H1 (cell line): ENCODE data around the gene OLFML2A. TPM values are rescaled to one million over a fixed set of nuclear protein-coding genes. Genes with fewer than 3 reads are reported as not detected.

Source experiments
- CTCF ChIA-PET: fragments of 300-600 bp; sonication (Branson Sonifier 250); formaldehyde crosslinking; loops from one replicate; lab custom pipeline; 2021; ENCODE audit not compliant: partially characterized antibody; lab: Charles Lee
- POLR2A ChIA-PET: fragments of 300-600 bp; sonication (Branson Sonifier 250); formaldehyde crosslinking; loops from one replicate; lab custom pipeline; 2021; ENCODE audit warnings: inconsistent platforms; ENCODE audit not compliant: partially characterized antibody; lab: Charles Lee
- DNase-seq, 2 experiments: peaks; one replicate each; pipeline versions ENCODE4 v3.0.0 to v3.0.0-alpha.2; 2010 to 2022; ENCODE audit warnings: low spot score in 2 of 2, low read depth in 1 of 2, mixed read lengths in 1 of 2
- FAIRE-seq: peaks from 2 replicates; lab custom pipeline; 2011; peaks lifted over from hg19 to GRCh38; lab: Jason Lieb, UNC
- H2AFZ ChIP-seq: 2 replicates; pipeline ENCODE4 v1.8.1; 2012; ENCODE audit warnings: low read length, inconsistent platforms
- H2AK5ac ChIP-seq: 2 replicates; pipeline ENCODE4 v1.6.1; 2013; ENCODE audit warnings: low read depth, low read length
- H2BK120ac ChIP-seq: replicated peaks from 2 replicates; pipeline ENCODE3; 2013; ENCODE audit warnings: low read depth, low read length, inconsistent platforms
- H2BK12ac ChIP-seq: 2 replicates; pipeline ENCODE4 v1.6.1; 2013; ENCODE audit warnings: low read depth, low read length
- H2BK15ac ChIP-seq: 2 replicates; pipeline ENCODE4 v1.6.1; 2013; ENCODE audit warnings: low read length
- H2BK20ac ChIP-seq: 2 replicates; pipeline ENCODE4 v1.6.1; 2013; ENCODE audit warnings: low read length
- H2BK5ac ChIP-seq: 2 replicates; pipeline ENCODE4 v1.6.1; 2013; ENCODE audit warnings: low read depth, low read length
- H3K14ac ChIP-seq: 2 replicates; pipeline ENCODE4 v1.6.1; 2013; ENCODE audit warnings: inconsistent platforms; ENCODE audit not compliant: insufficient read length
- H3K18ac ChIP-seq: 2 replicates; pipeline ENCODE4 v1.6.1; 2013; ENCODE audit warnings: low read length; ENCODE audit errors: extremely low read depth
- H3K23ac ChIP-seq: 2 replicates; pipeline ENCODE4 v1.6.1; 2013; ENCODE audit warnings: inconsistent platforms; ENCODE audit not compliant: insufficient read length
- H3K23me2 ChIP-seq: 2 replicates; pipeline ENCODE4 v1.6.1; 2013; ENCODE audit warnings: low read depth, low read length
- H3K27ac ChIP-seq: 2 replicates; pipeline ENCODE4 v1.6.1; 2011; ENCODE audit warnings: low read depth, low read length, inconsistent platforms
- H3K27me3 ChIP-seq, 4 experiments: replicated peaks in 1 of 4; 1 replicate in 1 of 4; 2 replicates in 3 of 4; pipeline versions ENCODE4 v1.6.1 to v1.8.1; 2011 to 2013; ENCODE audit warnings: low read length in 3 of 4, mild to moderate bottlenecking in 3 of 4, inconsistent platforms in 2 of 4, mixed read lengths in 2 of 4, moderate library complexity in 1 of 4; ENCODE audit not compliant: control insufficient read depth in 3 of 4, insufficient read depth in 3 of 4; ENCODE audit errors: extremely low read depth in 1 of 4
- H3K36me3 ChIP-seq, 4 experiments: 2 replicates each; pipeline versions ENCODE4 v1.6.1 to v1.8.1; 2011 to 2013; ENCODE audit warnings: mild to moderate bottlenecking in 4 of 4, low read length in 3 of 4, moderate library complexity in 2 of 4, control low read depth in 1 of 4, inconsistent platforms in 1 of 4; ENCODE audit not compliant: insufficient read depth in 4 of 4, control insufficient read depth in 2 of 4
- H3K4ac ChIP-seq: replicated peaks from 2 replicates; pipeline ENCODE3; 2013; ENCODE audit warnings: low read length, low read depth, mixed read lengths, inconsistent platforms; ENCODE audit not compliant: insufficient read length
- H3K4me1 ChIP-seq, 4 experiments: replicated peaks in 1 of 4; 1 replicate in 1 of 4; 2 replicates in 3 of 4; pipeline versions ENCODE4 v1.6.1 to v1.8.1; 2011 to 2013; ENCODE audit warnings: low read length in 3 of 4, inconsistent platforms in 2 of 4, mixed read lengths in 1 of 4; ENCODE audit not compliant: insufficient read depth in 4 of 4, control insufficient read depth in 3 of 4
- H3K4me2 ChIP-seq, 2 experiments: 2 replicates each; pipeline versions ENCODE4 v1.6.1 to v1.8.1; 2011 to 2013; ENCODE audit warnings: low read depth in 2 of 2, low read length in 2 of 2, control low read depth in 1 of 2, inconsistent platforms in 1 of 2, mild to moderate bottlenecking in 1 of 2; ENCODE audit not compliant: insufficient read depth in 1 of 2
- H3K4me3 ChIP-seq, 4 experiments: fragments of 200-600, 300-600 bp in 1 of 4; sonication (generic), shearing (Covaris generic), sonication (Bioruptor Twin) in 1 of 4; 2 replicates each; pipeline versions ENCODE4 v1.5.1 to v1.8.1; 2011 to 2016; ENCODE audit warnings: low read length in 4 of 4, low read depth in 3 of 4, control low read depth in 2 of 4, inconsistent platforms in 2 of 4, mild to moderate bottlenecking in 2 of 4, mixed read lengths in 1 of 4, moderate library complexity in 1 of 4; ENCODE audit not compliant: insufficient read depth in 2 of 4; ENCODE audit errors: extremely low read depth in 1 of 4
- H3K56ac ChIP-seq: replicated peaks from 2 replicates; pipeline ENCODE3; 2013; ENCODE audit warnings: low read depth, mild to moderate bottlenecking, mixed read lengths, low read length, inconsistent platforms; ENCODE audit not compliant: insufficient read length
- H3K79me1 ChIP-seq: 2 replicates; pipeline ENCODE4 v1.6.1; 2013; ENCODE audit warnings: low read depth, low read length, control low read depth
- H3K79me2 ChIP-seq, 2 experiments: 2 replicates each; pipeline versions ENCODE4 v1.6.1 to v1.8.1; 2012 to 2013; ENCODE audit warnings: low read length in 2 of 2, mild to moderate bottlenecking in 2 of 2, inconsistent platforms in 1 of 2; ENCODE audit not compliant: insufficient read depth in 2 of 2, control insufficient read depth in 1 of 2
- H3K9ac ChIP-seq, 4 experiments: replicated peaks in 1 of 4; 1 replicate in 1 of 4; 2 replicates in 3 of 4; pipeline versions ENCODE4 v1.6.1 to v1.8.1; 2011 to 2013; ENCODE audit warnings: low read depth in 3 of 4, low read length in 3 of 4, control low read depth in 2 of 4, mild to moderate bottlenecking in 2 of 4, moderate library complexity in 2 of 4, inconsistent platforms in 1 of 4; ENCODE audit errors: extremely low read depth in 1 of 4
- H3K9me3 ChIP-seq, 2 experiments: 2 replicates each; pipeline versions ENCODE4 v1.6.1 to v1.8.1; 2012 to 2013; ENCODE audit warnings: mild to moderate bottlenecking in 2 of 2, moderate library complexity in 2 of 2, control low read depth in 1 of 2, inconsistent platforms in 1 of 2, low read depth in 1 of 2, low read length in 1 of 2, mixed read lengths in 1 of 2; ENCODE audit not compliant: insufficient read depth in 2 of 2
- H4K20me1 ChIP-seq, 2 experiments: replicated peaks in 1 of 2; 2 replicates each; pipeline versions ENCODE3 to v1.8.1; 2011 to 2013; ENCODE audit warnings: inconsistent platforms in 2 of 2, low read length in 2 of 2, mild to moderate bottlenecking in 1 of 2; ENCODE audit not compliant: insufficient read depth in 2 of 2, control insufficient read depth in 1 of 2
- H4K5ac ChIP-seq: 2 replicates; pipeline ENCODE4 v1.6.1; 2013; ENCODE audit warnings: low read length, low read depth, mixed read lengths, inconsistent platforms; ENCODE audit not compliant: insufficient read length
- H4K8ac ChIP-seq: 2 replicates; pipeline ENCODE4 v1.8.0; 2013; ENCODE audit warnings: mild to moderate bottlenecking, moderate library complexity, low read length, inconsistent platforms; ENCODE audit not compliant: insufficient read depth; ENCODE audit errors: extremely low read depth
- H4K91ac ChIP-seq: replicated peaks from 2 replicates; pipeline ENCODE3; 2013; ENCODE audit warnings: low read length, mixed read lengths, inconsistent platforms; ENCODE audit not compliant: insufficient read length
- ASH2L ChIP-seq: fragments of 200-600, 300-600 bp; sonication (generic); IDR thresholded peaks from one replicate; pipeline ENCODE4 v1.7.1; 2017; ENCODE audit warnings: low read length
- JUND ChIP-seq: IDR thresholded peaks from 2 replicates; pipeline ENCODE4 v1.6.1; 2011; ENCODE audit warnings: mild to moderate bottlenecking, improper control_type of control experiment, low read length
- WGBS, 2 experiments: shearing (Covaris generic) in 1 of 2; methylation state at CpG; one replicate each; pipeline versions ENCODE4 v1.1.6 to v1.1.7; 2013 to 2015; ENCODE audit warnings: low lambda C conversion rate in 2 of 2, mixed read lengths in 2 of 2, inconsistent platforms in 1 of 2, low coverage in 1 of 2, missing lambda C conversion rate in 1 of 2; ENCODE audit not compliant: insufficient replicate concordance in 2 of 2, insufficient coverage in 1 of 2, insufficient read length in 1 of 2; ENCODE audit errors: extremely low coverage in 1 of 2, missing lambda C conversion rate in 1 of 2; 5-methylcytosine and 5-hydroxymethylcytosine counted together
- polyA plus RNA-seq, 7 experiments: library from polyadenylated mRNA; depleted of rRNA in 3 of 7; stranded (reverse) in 5 of 7; unstranded in 2 of 7; fragments of >200 nt in 5 of 7; fragments of 200-250 nt in 2 of 7; gene quantifications; 1 replicate in 5 of 7; 2 replicates in 1 of 7; 4 replicates in 1 of 7; pipeline versions ENCODE4 v1.2.1 to v1.2.3, GENCODE V29; 2011 to 2013; ENCODE audit warnings: missing spikeins in 2 of 7, mixed read lengths in 2 of 7
- total RNA-seq: library from RNA; stranded (reverse); fragmentation: NEBNext Ultra II Directional; extraction: Animal tissue kit (Norgen Biotek cat#: 25700); gene quantifications from 2 replicates; pipeline ENCODE4 v1.2.1, GENCODE V29; 2021

OLFML2A gene
- total and polyA plus RNA-seq, 2 of the 8 experiments (the other 6 are each of a cell fraction or from before 2014, with no cell fraction given): 7.8 to 11.5 TPM

DNA sequence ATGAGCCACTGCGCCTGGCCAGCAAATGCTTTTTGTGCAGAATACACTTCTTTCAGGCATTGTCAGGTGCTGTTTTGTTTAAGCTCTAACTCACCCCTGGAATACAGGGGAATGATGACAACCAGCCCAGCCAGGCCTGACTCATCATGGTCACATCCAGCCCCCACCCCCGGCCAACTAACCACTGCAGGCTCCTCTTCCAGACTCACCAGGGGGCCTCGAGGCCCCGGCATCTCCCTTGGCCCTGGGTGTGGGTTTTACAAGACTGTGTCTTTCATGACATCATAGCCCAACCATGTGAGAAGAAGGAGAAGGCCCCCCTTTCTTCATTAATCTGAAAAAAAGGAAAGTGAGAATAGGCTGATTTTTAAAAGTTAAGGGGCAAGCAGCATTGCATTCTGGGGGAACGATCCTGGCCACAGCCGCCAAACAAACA is 35.5 kb downstream of the OLFML2A start:
- Histone ChIP-seq H3K23me2 (peaks cover 2% of the 10 kb centered on the region; the same call in 1 of the 2 replicates), H3K79me2 (no peaks in the 10 kb centered on the region), H2AFZ (no peak overlapping the region), H3K36me3 (no peaks in the 10 kb centered on the region), H3K9ac (no peak overlapping the region), H4K91ac (no peak overlapping the region), H3K14ac (no peak overlapping the region), H2AK5ac (no peak overlapping the region), H3K4ac (no peak overlapping the region), H4K5ac (no peak overlapping the region), H3K56ac (no peak overlapping the region), H3K4me3 (no peak overlapping the region), H2BK15ac (no peak overlapping the region), H2BK12ac (no peak overlapping the region), H3K27ac (no peak overlapping the region), H3K18ac (no peak overlapping the region), H2BK120ac (no peak overlapping the region), H3K4me2 (no peak overlapping the region), H2BK5ac (no peak overlapping the region), H3K4me1 (peaks cover 10 to 25% (median 16%) of the 10 kb centered on the region in 4 experiments), H3K79me1 (no peaks in the 10 kb centered on the region), H4K20me1 (no peaks in the 10 kb centered on the region), H3K9me3 (no peaks in the 10 kb centered on the region), H4K8ac (no peak overlapping the region), H3K23ac (no peak overlapping the region), H2BK20ac (no peak overlapping the region), H3K27me3 (no peaks in the 10 kb centered on the region)
- POLR2A ChIA-PET: interaction anchor here (0.6 to 5.9 kb wide), 6 partner anchors 12 to 50 kb away, joined by 3 to 23 read pairs (median 4); partner anchors contain the start of genes ARPC5L and RPL35
- no peak for FAIRE-seq
- DNase-seq: peak in 1 of 2 experiments; percentile 64
- CTCF ChIA-PET: interaction anchor here (0.5 to 65.2 kb wide), 13 partner anchors 10 to 37 kb away, joined by 3 to 1529 read pairs (median 3); partner anchors contain the start of genes ARPC5L, NR6A1, OLFML2A and RPL35
- TF ChIP-seq JUND (0 out of 2 replicates have a peak, but pooled peaks have one; percentile 30), ASH2L (no peak)
- TF ChIP-seq, all 59 proteins: peak for 1
- WGBS, 2 experiments: 85% methylated on average over 6 of the region's 6 CpGs; no CpG with 5 or more reads in 1 of the 2 experiments
